GM19397 (cell line): ENCODE results near the gene RAB6A.
A peak's percentile ranks its signal among the peaks of the same experiment; 100 is the strongest.
"Not testable (repeated sequence)": the region's sequence is repeated elsewhere in the genome, so short reads cannot be mapped to it uniquely, and the experiment has no call there.

Experiments
- ATAC-seq: cut with Tn5 transposase; IDR thresholded peaks from one replicate; pipeline ENCODE4 v1.9.1; 2021; ENCODE audit warnings: mild to moderate bottlenecking, moderate library complexity; ENCODE audit not compliant: unreplicated experiment

RAB6A gene

DNA sequence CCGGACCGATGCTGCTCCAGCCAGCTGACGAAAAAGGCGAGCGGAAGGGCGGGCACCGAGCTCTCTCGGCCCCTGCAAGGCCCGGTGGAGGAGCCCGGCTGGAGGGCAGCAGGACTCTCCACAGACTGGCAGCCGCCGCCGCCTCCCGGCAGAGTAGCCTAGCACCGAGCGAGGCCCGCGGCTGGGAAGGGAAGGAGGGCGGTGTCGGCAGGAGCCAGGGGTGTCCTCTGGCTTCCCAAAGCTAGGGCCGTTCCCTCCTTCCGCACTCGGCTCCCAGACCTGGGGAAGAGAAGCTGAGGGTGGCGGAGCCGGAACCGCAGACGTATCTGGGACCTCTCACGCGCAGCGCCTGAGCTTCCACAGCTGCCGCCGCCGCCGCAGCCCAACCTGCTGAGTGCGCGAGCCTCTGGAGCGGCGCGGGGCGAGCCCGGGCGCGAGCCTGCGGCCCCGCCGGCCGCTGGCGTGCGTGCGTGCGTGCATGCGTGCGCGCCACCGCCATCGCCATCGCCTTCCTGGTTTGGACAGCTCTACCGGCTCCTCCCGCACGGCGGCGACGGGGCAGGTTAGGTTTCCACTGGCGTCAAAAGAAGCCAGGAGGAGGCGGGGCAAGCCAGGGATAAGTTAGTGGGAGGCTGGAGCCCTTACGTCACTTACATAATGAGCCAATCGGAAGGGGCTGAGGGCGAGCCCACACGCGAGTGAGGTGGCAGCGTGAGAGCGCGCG lies at the start of gene RAB6A:
Gene RAB6A, minus strand, starts transcription at position 396 of the 724 bp plus-strand sequence. CDS start 439 bp downstream, outside the sequence.
- peak; percentile 91 for ATAC-seq

DNA sequence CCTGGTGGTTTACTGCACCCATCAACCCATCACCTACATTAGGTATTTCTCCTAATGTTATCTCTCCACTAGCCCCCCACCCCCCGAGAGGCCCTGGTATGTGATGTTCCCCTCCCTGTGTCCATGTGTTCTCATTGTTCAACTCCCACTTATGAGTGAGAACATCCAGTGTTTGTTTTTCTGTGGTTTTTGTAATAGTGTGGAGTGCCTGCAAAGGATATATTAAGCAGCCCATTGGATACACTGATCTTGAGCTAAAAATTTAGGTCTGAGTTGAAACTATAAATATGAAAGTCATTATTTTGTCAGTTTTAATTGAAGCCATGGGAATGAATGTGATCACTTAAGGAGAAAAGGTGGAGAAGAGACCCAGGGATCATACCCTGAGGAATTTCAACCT lies 49.8 kb upstream of the RAB6A start:
- ATAC-seq: no peak

- ATAC-seq: no peak
Measured at GRCh38 chr11:73808052-73808451, 47.2 kb upstream of the RAB6A start.

- no peak for ATAC-seq
Measured at GRCh38 chr11:73804712-73805111, 43.8 kb upstream of the RAB6A start.

DNA sequence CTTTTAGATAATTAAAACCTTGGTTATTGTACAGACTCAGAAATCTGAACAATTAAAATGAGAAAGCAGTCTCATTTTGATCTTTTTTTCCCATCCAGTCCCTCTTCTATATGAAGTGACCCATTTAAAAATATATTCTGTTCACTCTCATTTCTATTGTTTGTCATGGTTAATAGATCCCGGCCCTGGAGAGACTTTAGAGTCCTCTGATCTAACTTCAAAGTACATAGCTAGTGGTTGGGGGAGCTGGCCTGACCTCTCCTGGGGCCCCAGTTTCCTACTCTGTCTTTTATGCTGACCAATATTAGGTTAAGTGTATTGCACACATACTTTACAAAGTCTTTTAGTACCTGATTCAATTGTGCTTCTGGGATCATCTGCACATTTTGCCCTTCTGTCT lies 40.3 kb upstream of the RAB6A start:
- no peak for ATAC-seq

GRCh38 chr11:73800276-73800806 lies 39.5 kb upstream of the RAB6A start:
- ATAC-seq: no peak

DNA sequence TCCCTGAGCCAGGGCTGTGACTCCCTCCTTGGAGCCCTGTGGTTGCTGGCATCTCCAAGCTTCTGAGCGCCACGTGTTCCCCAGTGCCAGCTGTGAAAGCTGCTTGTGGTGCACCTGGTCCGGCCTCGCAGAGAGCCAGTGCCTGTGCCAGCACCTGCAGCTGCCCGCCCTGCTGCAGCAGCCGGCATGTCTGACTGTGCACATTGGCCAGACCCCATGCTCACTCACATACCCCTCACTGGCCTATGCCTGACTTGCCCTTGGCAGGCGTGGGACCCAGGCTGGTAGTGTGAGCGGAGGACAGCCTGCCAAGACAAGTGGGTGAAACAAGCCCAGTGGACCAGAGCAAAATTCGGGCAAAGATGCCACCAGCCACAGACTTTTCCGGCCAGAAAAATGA lies 36.6 kb upstream of the RAB6A start:
- ATAC-seq: no peak

GRCh38 chr11:73795925-73796632 lies 35.2 kb upstream of the RAB6A start:
- ATAC-seq: no peak

GRCh38 chr11:73792584-73792983 lies 31.7 kb upstream of the RAB6A start:
- no peak for ATAC-seq

- no peak for ATAC-seq
Measured at GRCh38 chr11:73789279-73789670, 28.4 kb upstream of the RAB6A start.

GRCh38 chr11:73787643-73788558 lies 27.0 kb upstream of the RAB6A start, which contains the start of gene MRPL48:
TSS of gene MRPL48 (plus strand) at chr11:73787874. CDS start at chr11:73787972, 98 bp downstream.
- peak; percentile 96 for ATAC-seq

GRCh38 chr11:73787051-73787642 lies 26.3 kb upstream of the RAB6A start:
- no peak for ATAC-seq

- not testable (repeated sequence) for ATAC-seq
Measured at GRCh38 chr11:73785467-73785866, 24.6 kb upstream of the RAB6A start.

DNA sequence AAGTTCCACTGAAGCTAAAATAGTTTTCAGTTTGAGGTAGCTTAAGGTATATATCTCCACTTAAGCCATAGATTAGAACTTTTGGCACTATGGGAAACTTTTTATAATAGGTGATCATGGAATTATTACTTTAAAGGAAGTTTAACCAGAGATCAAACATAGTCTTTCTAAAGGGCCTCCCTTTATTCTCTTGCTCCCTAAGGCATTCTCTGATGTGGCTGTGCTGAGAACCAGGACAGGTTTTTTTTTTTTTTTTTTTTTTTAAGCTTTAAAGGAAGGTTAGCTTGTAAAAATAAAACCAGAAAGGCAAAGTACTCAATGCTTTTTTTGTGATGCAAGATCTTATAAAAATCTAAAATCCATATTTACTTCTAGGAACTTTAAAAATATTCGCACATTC lies 23.9 kb upstream of the RAB6A start:
- no peak for ATAC-seq

DNA sequence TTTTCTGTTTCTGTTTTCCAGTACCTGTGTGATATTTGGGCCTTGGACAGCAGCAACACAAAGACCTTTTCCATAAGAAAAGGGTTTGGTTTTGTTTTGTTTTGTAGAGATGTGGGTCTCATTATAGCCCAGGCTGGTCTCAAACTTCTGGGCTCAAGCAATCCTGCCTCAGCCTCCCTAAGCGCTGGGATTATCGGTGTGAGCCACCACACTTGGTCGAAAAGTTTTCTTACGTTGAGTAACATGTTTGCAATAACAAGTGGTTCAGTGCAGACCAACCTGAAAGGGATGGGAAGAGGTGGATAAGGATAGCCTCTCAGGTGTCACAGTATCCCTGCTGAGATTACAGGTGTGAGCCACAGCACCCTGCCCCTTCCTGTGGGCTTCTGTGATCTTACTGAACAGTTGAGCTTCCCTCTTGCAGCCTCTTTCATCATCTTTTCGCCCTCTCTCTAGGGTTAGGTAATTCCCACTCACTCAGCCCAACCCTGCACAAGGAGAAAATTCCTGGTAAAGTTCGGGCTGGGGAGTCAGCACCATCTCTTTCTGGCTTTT lies 23.3 kb upstream of the RAB6A start:
- ATAC-seq: no peak

GRCh38 chr11:73783483-73784020 lies 22.7 kb upstream of the RAB6A start:
- no peak for ATAC-seq

DNA sequence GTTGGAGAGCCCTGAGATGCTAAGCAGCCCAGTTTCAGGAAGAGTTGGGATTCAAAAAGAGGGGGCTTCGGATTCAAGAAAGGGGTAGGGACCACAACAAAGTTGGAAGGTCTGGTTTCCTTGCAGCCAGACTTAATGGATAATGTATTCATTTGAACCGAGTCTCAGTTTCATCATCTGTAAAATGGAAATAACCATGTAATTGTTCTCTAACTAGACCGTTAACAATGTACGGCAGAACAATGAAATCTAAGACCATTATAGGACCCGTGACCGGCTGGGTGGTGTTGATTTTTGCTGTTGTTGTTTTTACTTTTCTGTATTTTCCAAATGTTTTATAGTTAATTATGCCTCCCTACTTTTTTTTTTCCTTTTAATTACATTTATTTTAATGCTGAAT lies 20.4 kb upstream of the RAB6A start:
- ATAC-seq: no peak

- peak; percentile 99 for ATAC-seq
Measured at GRCh38 chr11:73779084-73779902, 18.4 kb upstream of the RAB6A start.

DNA sequence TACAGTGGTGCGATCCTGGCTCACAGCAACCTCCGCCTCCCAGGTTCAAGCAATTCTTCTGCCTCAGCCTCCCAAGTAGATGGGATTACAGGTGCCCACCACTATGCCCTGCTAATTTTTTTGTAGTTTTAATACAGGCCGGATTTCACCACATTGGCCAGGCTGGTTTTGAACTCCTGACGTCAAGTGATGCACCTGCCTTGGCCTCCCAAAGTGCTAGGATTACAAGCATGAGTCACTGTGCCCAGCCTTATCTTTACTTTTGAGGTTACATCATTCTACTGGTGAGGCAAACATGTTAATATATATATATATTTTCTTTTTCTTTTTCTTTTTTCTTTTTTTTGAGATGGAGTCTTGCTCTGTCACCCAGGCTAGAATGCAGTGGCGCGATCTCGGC lies 9.9 kb upstream of the RAB6A start:
- ATAC-seq: not testable (repeated sequence)
